Neural progenitor cell (in vitro differentiated cells): ENCODE results near the gene C6orf141.

Experiments
- CTCF ChIP-seq: fragments of 200-600 bp; sonication (generic); IDR thresholded peaks from 2 replicates; pipeline ENCODE4 v1.5.1; 2017; ENCODE audit warnings: antibody characterized with exemption, mild to moderate bottlenecking
- EZH2 ChIP-seq: fragments of 200-600 bp; sonication (generic); IDR thresholded peaks from 2 replicates; pipeline ENCODE4 v1.6.1; 2017; ENCODE audit warnings: antibody characterized with exemption, mild to moderate bottlenecking, moderate library complexity
- EZH2phosphoT487 ChIP-seq: fragments of 200-600 bp; sonication (generic); IDR thresholded peaks from 2 replicates; pipeline ENCODE4 v1.6.1; 2017; ENCODE audit warnings: antibody characterized with exemption

GRCh38 chr6:49539102-49539501 is 11.4 kb upstream of the C6orf141 start:
- TF ChIP-seq EZH2 (no peak), CTCF (no peak), EZH2phosphoT487 (no peak)
